Inferior parietal cortex (tissue), 1 donor: ENCODE measurements around the gene NTNG1.
"Not testable (repeated sequence)": the region's sequence is repeated elsewhere in the genome, so short reads cannot be mapped to it uniquely, and the experiment has no call there.

Experiments used
- DNase-seq: peaks from one replicate; pipeline ENCODE4 v3.0.0-alpha.2; 2016; ENCODE audit errors: extremely low spot score

The NTNG1 gene

GRCh38 chr1:107142666-107143065 is 1.8 kb downstream of the NTNG1 start:
- DNase-seq = no peak

- DNase-seq = no peak
Observed at GRCh38 chr1:107145637-107146036, 4.8 kb downstream of the NTNG1 start.

- DNase-seq = no peak
Observed at GRCh38 chr1:107147843-107148242, 7.0 kb downstream of the NTNG1 start.

GRCh38 chr1:107149946-107150345 is 9.1 kb downstream of the NTNG1 start:
- no peak for DNase-seq

- no peak for DNase-seq
Observed at GRCh38 chr1:107151295-107151694, 10.5 kb downstream of the NTNG1 start.

- DNase-seq = no peak
Observed at GRCh38 chr1:107152395-107152794, 11.6 kb downstream of the NTNG1 start.

GRCh38 chr1:107153014-107153413 is 12.2 kb downstream of the NTNG1 start:
- no peak for DNase-seq

- DNase-seq = no peak
Observed at GRCh38 chr1:107158496-107158895, 17.7 kb downstream of the NTNG1 start.

- no peak for DNase-seq
Observed at GRCh38 chr1:107158991-107159390, 18.2 kb downstream of the NTNG1 start.

- no peak for DNase-seq
Observed at GRCh38 chr1:107162745-107163144, 21.9 kb downstream of the NTNG1 start.

GRCh38 chr1:107164901-107165300 is 24.1 kb downstream of the NTNG1 start:
- DNase-seq = not testable (repeated sequence)

GRCh38 chr1:107169615-107170014 is 28.8 kb downstream of the NTNG1 start:
- DNase-seq = no peak

- DNase-seq = no peak
Observed at GRCh38 chr1:107171333-107171732, 30.5 kb downstream of the NTNG1 start.

GRCh38 chr1:107172450-107173170 is 31.8 kb downstream of the NTNG1 start:
- no peak for DNase-seq

GRCh38 chr1:107175102-107175909 is 34.5 kb downstream of the NTNG1 start:
- DNase-seq = no peak

GRCh38 chr1:107181253-107181969 is 40.6 kb downstream of the NTNG1 start:
- no peak for DNase-seq

GRCh38 chr1:107183011-107183410 is 42.2 kb downstream of the NTNG1 start:
- no peak for DNase-seq

- no peak for DNase-seq
Observed at GRCh38 chr1:107184888-107185287, 44.0 kb downstream of the NTNG1 start.

GRCh38 chr1:107187399-107187798 is 46.6 kb downstream of the NTNG1 start:
- DNase-seq = no peak

- no peak for DNase-seq
Observed at GRCh38 chr1:107188160-107188559, 47.3 kb downstream of the NTNG1 start.

- no peak for DNase-seq
Observed at GRCh38 chr1:107194380-107194779, 53.5 kb downstream of the NTNG1 start.

- no peak for DNase-seq
Observed at GRCh38 chr1:107195476-107195875, 54.6 kb downstream of the NTNG1 start.
